ENCODE data around the gene GAB2.
"Not testable (repeated sequence)": the region's sequence is repeated elsewhere in the genome, so short reads cannot be mapped to it uniquely, and the experiment has no call there.

GAB2 gene

GRCh38 chr11:78188286-78189173 lies 229.1 kb downstream of the GAB2 start, which contains the start of the genes KCTD21 and USP35:
Gene KCTD21, minus strand, starts transcription at chr11:78188626. Its CDS starts 14,072 bp downstream, at chr11:78174554.
Gene USP35, plus strand, starts transcription at chr11:78188919. Its CDS starts 7,327 bp downstream, at chr11:78196246.
- no peaks in the 10 kb centered on the region for H3K9me3 ChIP-seq (ENCODE audit: control insufficient read depth in 1 of 2, low read length in 2 of 2)
- no peaks in the 10 kb centered on the region for H3K36me3 ChIP-seq (ENCODE audit: control insufficient read depth in 1 of 2, insufficient read depth in 2 of 2, low read length in 2 of 2)
- H3K27ac ChIP-seq (ENCODE audit: low read depth, low read length): peak within 1 kb of the TSS; percentile 73
- peak within 1 kb of the TSS; percentile 56 to 75 for H3K9ac ChIP-seq (ENCODE audit: low read depth in 1 of 2, low read length in 2 of 2)
- H3K27me3 ChIP-seq (ENCODE audit: control insufficient read depth in 1 of 2, insufficient read depth in 2 of 2, low read length in 2 of 2): no peaks in the 10 kb centered on the region
- H3K4me1 ChIP-seq (ENCODE audit: control insufficient read depth in 1 of 2, insufficient read depth in 2 of 2, low read length in 2 of 2): peaks cover 13 to 33% of the 10 kb centered on the region in 2 donors
- H3K4me3 ChIP-seq (ENCODE audit: low read depth in 1 of 2, low read length in 2 of 2): peak within 1 kb of the TSS; percentile 85 to 86

GRCh38 chr11:78187366-78188285 lies 230.0 kb downstream of the GAB2 start:
- Histone ChIP-seq H3K9me3 (ENCODE audit: control insufficient read depth in 1 of 2, low read length in 2 of 2) (no peaks in the 10 kb centered on the region), H3K9ac (ENCODE audit: low read depth in 1 of 2, low read length in 2 of 2) (peak overlapping the region; percentile 56 to 75), H3K27me3 (ENCODE audit: control insufficient read depth in 1 of 2, insufficient read depth in 2 of 2, low read length in 2 of 2) (no peaks in the 10 kb centered on the region), H3K27ac (ENCODE audit: low read depth, low read length) (peak overlapping the region; percentile 73), H3K4me1 (ENCODE audit: control insufficient read depth in 1 of 2, insufficient read depth in 2 of 2, low read length in 2 of 2) (peaks cover 11 to 33% of the 10 kb centered on the region in 2 donors), H3K36me3 (ENCODE audit: control insufficient read depth in 1 of 2, insufficient read depth in 2 of 2, low read length in 2 of 2) (no peaks in the 10 kb centered on the region), H3K4me3 (ENCODE audit: low read depth in 1 of 2, low read length in 2 of 2) (peak overlapping the region; percentile 85 to 86)

GRCh38 chr11:78181185-78181584 lies 236.4 kb downstream of the GAB2 start:
- Histone ChIP-seq H3K4me3 (ENCODE audit: low read depth in 1 of 2, low read length in 2 of 2) (no peak overlapping the region), H3K9me3 (ENCODE audit: control insufficient read depth in 1 of 2, low read length in 2 of 2) (no peaks in the 10 kb centered on the region), H3K36me3 (ENCODE audit: control insufficient read depth in 1 of 2, insufficient read depth in 2 of 2, low read length in 2 of 2) (peaks cover 0 to under 1% of the 10 kb centered on the region in 2 donors), H3K27ac (ENCODE audit: low read depth, low read length) (no peak overlapping the region), H3K27me3 (ENCODE audit: control insufficient read depth in 1 of 2, insufficient read depth in 2 of 2, low read length in 2 of 2) (no peaks in the 10 kb centered on the region), H3K9ac (ENCODE audit: low read depth in 1 of 2, low read length in 2 of 2) (no peak overlapping the region), H3K4me1 (ENCODE audit: control insufficient read depth in 1 of 2, insufficient read depth in 2 of 2, low read length in 2 of 2) (no peaks in the 10 kb centered on the region)

- Histone ChIP-seq H3K36me3 (ENCODE audit: control insufficient read depth in 1 of 2, insufficient read depth in 2 of 2, low read length in 2 of 2) (peaks cover 0 to 2% of the 10 kb centered on the region in 2 donors), H3K4me1 (ENCODE audit: control insufficient read depth in 1 of 2, insufficient read depth in 2 of 2, low read length in 2 of 2) (no peaks in the 10 kb centered on the region), H3K9me3 (ENCODE audit: control insufficient read depth in 1 of 2, low read length in 2 of 2) (no peaks in the 10 kb centered on the region), H3K27ac (ENCODE audit: low read depth, low read length) (no peak overlapping the region), H3K9ac (ENCODE audit: low read depth in 1 of 2, low read length in 2 of 2) (no peak overlapping the region), H3K4me3 (ENCODE audit: low read depth in 1 of 2, low read length in 2 of 2) (no peak overlapping the region), H3K27me3 (ENCODE audit: control insufficient read depth in 1 of 2, insufficient read depth in 2 of 2, low read length in 2 of 2) (no peaks in the 10 kb centered on the region)
Measured at GRCh38 chr11:78180751-78181150, 236.9 kb downstream of the GAB2 start.

GRCh38 chr11:78179459-78180071 lies 238.1 kb downstream of the GAB2 start:
- Histone ChIP-seq H3K27me3 (ENCODE audit: control insufficient read depth in 1 of 2, insufficient read depth in 2 of 2, low read length in 2 of 2) (no peaks in the 10 kb centered on the region), H3K27ac (ENCODE audit: low read depth, low read length) (no peak overlapping the region), H3K9ac (ENCODE audit: low read depth in 1 of 2, low read length in 2 of 2) (no peak overlapping the region), H3K4me3 (ENCODE audit: low read depth in 1 of 2, low read length in 2 of 2) (no peak overlapping the region), H3K9me3 (ENCODE audit: control insufficient read depth in 1 of 2, low read length in 2 of 2) (no peaks in the 10 kb centered on the region), H3K4me1 (ENCODE audit: control insufficient read depth in 1 of 2, insufficient read depth in 2 of 2, low read length in 2 of 2) (no peaks in the 10 kb centered on the region), H3K36me3 (ENCODE audit: control insufficient read depth in 1 of 2, insufficient read depth in 2 of 2, low read length in 2 of 2) (peaks cover 0 to 2% of the 10 kb centered on the region in 2 donors)

- H3K4me1 ChIP-seq (ENCODE audit: control insufficient read depth in 1 of 2, insufficient read depth in 2 of 2, low read length in 2 of 2): no peaks in the 10 kb centered on the region
- no peak overlapping the region for H3K27ac ChIP-seq (ENCODE audit: low read depth, low read length)
- H3K27me3 ChIP-seq (ENCODE audit: control insufficient read depth in 1 of 2, insufficient read depth in 2 of 2, low read length in 2 of 2): no peaks in the 10 kb centered on the region
- H3K9me3 ChIP-seq (ENCODE audit: control insufficient read depth in 1 of 2, low read length in 2 of 2): no peaks in the 10 kb centered on the region
- no peak overlapping the region for H3K4me3 ChIP-seq (ENCODE audit: low read depth in 1 of 2, low read length in 2 of 2)
- H3K9ac ChIP-seq (ENCODE audit: low read depth in 1 of 2, low read length in 2 of 2): no peak overlapping the region
- peaks cover 0 to 17% of the 10 kb centered on the region in 2 donors for H3K36me3 ChIP-seq (ENCODE audit: control insufficient read depth in 1 of 2, insufficient read depth in 2 of 2, low read length in 2 of 2)
Measured at GRCh38 chr11:78177216-78177615, 240.4 kb downstream of the GAB2 start.

- Histone ChIP-seq H3K9me3 (ENCODE audit: control insufficient read depth in 1 of 2, low read length in 2 of 2) (no peaks in the 10 kb centered on the region), H3K4me1 (ENCODE audit: control insufficient read depth in 1 of 2, insufficient read depth in 2 of 2, low read length in 2 of 2) (no peaks in the 10 kb centered on the region), H3K27me3 (ENCODE audit: control insufficient read depth in 1 of 2, insufficient read depth in 2 of 2, low read length in 2 of 2) (no peaks in the 10 kb centered on the region), H3K4me3 (ENCODE audit: low read depth in 1 of 2, low read length in 2 of 2) (no peak overlapping the region), H3K27ac (ENCODE audit: low read depth, low read length) (no peak overlapping the region), H3K36me3 (ENCODE audit: control insufficient read depth in 1 of 2, insufficient read depth in 2 of 2, low read length in 2 of 2) (peaks cover 0 to 17% of the 10 kb centered on the region in 2 donors), H3K9ac (ENCODE audit: low read depth in 1 of 2, low read length in 2 of 2) (no peak overlapping the region)
Measured at GRCh38 chr11:78176605-78177141, 240.9 kb downstream of the GAB2 start.

GRCh38 chr11:78175862-78176261 lies 241.8 kb downstream of the GAB2 start:
- not testable (repeated sequence) for H3K9me3 ChIP-seq (ENCODE audit: control insufficient read depth in 1 of 2, low read length in 2 of 2); H3K27ac ChIP-seq (ENCODE audit: low read depth, low read length); H3K4me1 ChIP-seq (ENCODE audit: control insufficient read depth in 1 of 2, insufficient read depth in 2 of 2, low read length in 2 of 2); H3K9ac ChIP-seq (ENCODE audit: low read depth in 1 of 2, low read length in 2 of 2); H3K27me3 ChIP-seq (ENCODE audit: control insufficient read depth in 1 of 2, insufficient read depth in 2 of 2, low read length in 2 of 2); H3K4me3 ChIP-seq (ENCODE audit: low read depth in 1 of 2, low read length in 2 of 2)
- peaks cover 0 to 17% of the 10 kb centered on the region in 2 donors for H3K36me3 ChIP-seq (ENCODE audit: control insufficient read depth in 1 of 2, insufficient read depth in 2 of 2, low read length in 2 of 2)

- Histone ChIP-seq H3K9ac (ENCODE audit: low read depth in 1 of 2, low read length in 2 of 2) (no peak overlapping the region), H3K9me3 (ENCODE audit: control insufficient read depth in 1 of 2, low read length in 2 of 2) (no peaks in the 10 kb centered on the region), H3K4me1 (ENCODE audit: control insufficient read depth in 1 of 2, insufficient read depth in 2 of 2, low read length in 2 of 2) (no peaks in the 10 kb centered on the region), H3K36me3 (ENCODE audit: control insufficient read depth in 1 of 2, insufficient read depth in 2 of 2, low read length in 2 of 2) (peaks cover 0 to 20% of the 10 kb centered on the region in 2 donors), H3K4me3 (ENCODE audit: low read depth in 1 of 2, low read length in 2 of 2) (no peak overlapping the region), H3K27ac (ENCODE audit: low read depth, low read length) (no peak overlapping the region), H3K27me3 (ENCODE audit: control insufficient read depth in 1 of 2, insufficient read depth in 2 of 2, low read length in 2 of 2) (no peaks in the 10 kb centered on the region)
Measured at GRCh38 chr11:78171951-78172350, 245.7 kb downstream of the GAB2 start.
